ENCODE results near the gene WNT6. TPM values are rescaled to one million over a fixed set of nuclear protein-coding genes. Genes with fewer than 3 reads are reported as not detected.
A peak's percentile ranks its signal among the peaks of the same experiment; 100 is the strongest.

Gene WNT6
- total RNA-seq, 2 experiments from 2014 or later, result not detected

DNA sequence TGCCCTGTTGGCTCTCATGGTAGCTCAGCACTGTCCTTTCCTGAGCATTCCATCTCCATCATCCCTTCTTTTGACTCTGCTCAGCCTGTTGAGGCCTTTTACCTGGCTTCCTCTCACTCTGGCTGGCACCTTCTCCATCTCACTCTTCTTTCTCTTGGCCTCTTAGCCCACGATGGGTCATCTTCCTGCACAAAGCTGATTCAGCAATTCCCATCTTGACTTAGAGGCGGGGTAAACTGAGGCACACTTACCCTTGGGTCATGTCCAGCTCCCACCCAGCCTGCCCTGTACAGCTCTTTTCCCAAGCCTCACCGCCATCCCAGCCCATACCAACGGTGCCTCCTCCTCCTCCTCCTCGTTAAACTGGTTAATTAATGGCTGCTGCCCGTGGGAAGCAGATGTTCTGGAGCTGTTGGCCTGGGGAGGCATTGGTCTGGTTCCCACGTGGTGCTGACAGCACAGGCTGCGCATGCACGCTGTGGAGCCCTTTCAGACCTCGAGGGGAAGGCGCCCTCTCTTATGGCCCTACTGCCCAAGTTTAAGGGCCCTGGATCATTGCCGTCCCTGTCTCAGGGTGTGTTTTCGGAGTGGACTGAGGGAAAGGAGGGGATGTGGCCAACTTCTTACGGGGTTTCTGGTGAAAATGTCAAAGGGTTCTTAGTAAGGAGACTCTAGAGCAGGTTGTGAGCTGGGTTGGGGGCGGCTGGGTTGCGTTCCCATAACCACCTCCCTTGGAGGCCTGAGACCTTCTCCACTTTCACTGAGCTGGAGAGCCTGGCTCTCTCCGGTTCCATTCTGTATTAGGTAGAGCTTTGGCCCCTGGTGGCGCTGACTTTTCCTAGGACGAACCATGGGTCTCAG, 31.9 kb downstream of the WNT6 start:
- Mint-ChIP-seq H3K4me3 (no peak overlapping the region), H3K27me3 (peaks cover 47% of the 10 kb centered on the region), H3K9me3 (no peaks in the 10 kb centered on the region), H3K27ac (no peak overlapping the region), H3K4me1 (peaks cover 31% of the 10 kb centered on the region), H3K36me3 (no peaks in the 10 kb centered on the region)
- ATAC-seq (ENCODE audit: low read depth) (no peak), DNase-seq (no peak)
- POLR2A ChIA-PET, result interaction anchor here (2.4 kb wide), 1 partner anchor 11 kb away, joined by 11 read pairs; the partner anchor contains the start of gene WNT10A

DNA sequence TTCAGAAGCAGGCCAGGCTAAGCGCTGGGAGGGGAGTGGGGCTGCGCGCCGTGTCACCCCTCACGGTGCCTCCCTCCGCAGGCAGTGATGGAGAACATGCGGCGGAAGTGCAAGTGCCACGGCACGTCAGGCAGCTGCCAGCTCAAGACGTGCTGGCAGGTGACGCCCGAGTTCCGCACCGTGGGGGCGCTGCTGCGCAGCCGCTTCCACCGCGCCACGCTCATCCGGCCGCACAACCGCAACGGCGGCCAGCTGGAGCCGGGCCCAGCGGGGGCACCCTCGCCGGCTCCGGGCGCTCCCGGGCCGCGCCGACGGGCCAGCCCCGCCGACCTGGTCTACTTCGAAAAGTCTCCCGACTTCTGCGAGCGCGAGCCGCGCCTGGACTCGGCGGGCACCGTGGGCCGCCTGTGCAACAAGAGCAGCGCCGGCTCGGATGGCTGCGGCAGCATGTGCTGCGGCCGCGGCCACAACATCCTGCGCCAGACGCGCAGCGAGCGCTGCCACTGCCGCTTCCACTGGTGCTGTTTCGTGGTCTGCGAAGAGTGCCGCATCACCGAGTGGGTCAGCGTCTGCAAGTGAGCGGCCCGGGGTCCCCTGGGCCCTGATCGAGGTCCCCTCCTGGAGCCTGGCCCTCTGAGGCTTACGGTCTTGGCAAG, 33.2 kb downstream of the WNT6 start:
- DNase-seq, result peak; percentile 87
- Mint-ChIP-seq H3K9me3 (no peaks in the 10 kb centered on the region), H3K27ac (peak overlapping the region; percentile 70), H3K36me3 (no peaks in the 10 kb centered on the region), H3K4me3 (peak overlapping the region; percentile 65), H3K27me3 (peaks cover 42% of the 10 kb centered on the region), H3K4me1 (peaks cover 33% of the 10 kb centered on the region)
- ATAC-seq (ENCODE audit: low read depth), result peak; percentile 69
- POLR2A ChIA-PET, result interaction anchor here (0.5 to 2.4 kb wide), 2 partner anchors 12 to 132 kb away, joined by 4 to 11 read pairs; partner anchors contain the start of gene WNT10A

DNA sequence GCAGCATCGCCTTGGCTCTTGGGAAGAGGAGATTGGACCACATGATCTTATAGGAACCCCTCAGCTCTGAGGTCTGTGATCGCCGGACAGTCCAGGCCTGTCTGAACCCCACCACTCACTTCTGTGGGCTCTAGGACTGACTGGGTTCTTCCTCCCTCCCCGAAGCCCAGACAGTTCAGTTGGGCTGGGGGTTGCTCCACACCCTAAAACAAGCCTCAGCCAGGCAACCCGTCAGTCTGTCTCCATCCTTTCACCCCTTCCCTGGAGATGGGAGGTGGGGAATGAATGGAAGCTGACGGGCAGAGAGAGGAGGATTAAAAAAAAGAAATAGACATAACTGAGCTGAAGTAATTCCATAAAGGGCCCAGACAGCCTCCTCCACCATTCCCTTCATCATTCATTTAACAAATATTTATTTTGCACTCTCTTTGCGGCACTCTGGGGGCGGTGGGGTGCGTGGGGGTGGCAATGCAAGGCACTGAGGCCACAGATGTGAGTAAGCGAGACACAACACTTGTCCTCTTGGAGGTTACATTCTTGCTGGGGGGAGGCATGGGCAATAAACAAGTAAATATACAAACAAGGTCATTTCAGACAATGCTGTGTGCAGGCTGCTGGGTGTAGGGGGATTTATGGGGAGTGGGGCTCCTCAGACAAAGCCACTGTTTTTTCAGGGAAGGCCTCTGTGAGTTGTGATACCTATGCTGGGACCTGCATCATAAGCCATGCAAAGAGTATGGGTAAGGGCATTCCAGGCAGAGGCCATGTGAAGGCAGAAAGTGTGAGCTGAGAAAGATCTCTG, 33.9 kb downstream of the WNT6 start:
- DNase-seq (no peak), ATAC-seq (ENCODE audit: low read depth) (no peak)
- no peaks in the 10 kb centered on the region for H3K36me3 Mint-ChIP-seq
- POLR2A ChIA-PET, result interaction anchor here (0.5 to 2.4 kb wide), 2 partner anchors 13 to 133 kb away, joined by 4 to 11 read pairs; partner anchors contain the start of gene WNT10A
- H3K27me3 Mint-ChIP-seq, result peaks cover 47% of the 10 kb centered on the region
- peaks cover 36% of the 10 kb centered on the region for H3K4me1 Mint-ChIP-seq
- peak overlapping the region; percentile 65 for H3K4me3 Mint-ChIP-seq
- H3K9me3 Mint-ChIP-seq, result no peaks in the 10 kb centered on the region
- no peak overlapping the region for H3K27ac Mint-ChIP-seq

DNA sequence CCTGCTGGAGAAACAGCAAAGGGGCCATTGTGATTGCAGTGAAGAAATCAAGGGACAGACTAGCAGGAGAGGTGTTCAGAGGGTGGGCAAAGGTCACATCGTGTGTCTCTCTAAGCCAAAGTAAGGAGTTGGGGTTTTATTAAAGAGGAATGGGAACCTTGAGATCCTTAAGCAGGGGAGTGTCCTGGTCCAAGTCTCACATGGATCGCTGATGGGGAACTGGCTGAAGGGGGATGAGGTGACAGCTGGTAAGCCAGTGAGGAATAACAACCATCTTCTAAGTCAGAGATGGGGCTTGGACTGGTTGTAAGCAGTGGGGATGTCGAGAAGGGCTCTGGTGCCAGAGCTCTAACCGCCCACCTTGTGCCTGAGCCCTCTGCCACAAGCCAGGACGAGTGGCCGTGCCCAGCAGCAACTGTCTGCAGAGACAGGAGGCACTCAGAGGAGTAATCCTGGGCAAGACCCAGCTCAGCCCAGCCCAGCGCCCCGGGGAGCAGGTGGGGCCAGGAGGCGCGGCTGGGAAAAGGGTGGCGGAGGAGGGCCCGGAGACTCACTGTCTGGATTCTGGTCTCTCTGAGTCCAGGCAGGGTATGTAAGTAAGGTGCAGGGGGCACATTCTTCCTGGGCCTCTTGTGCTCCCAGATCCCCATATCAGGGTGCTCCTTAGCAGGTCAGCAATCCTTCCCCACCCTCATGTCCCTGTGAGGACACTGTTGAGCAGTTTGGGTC, 34.7 kb downstream of the WNT6 start:
- Mint-ChIP-seq H3K36me3 (no peaks in the 10 kb centered on the region), H3K27me3 (peaks cover 54% of the 10 kb centered on the region), H3K4me1 (peaks cover 39% of the 10 kb centered on the region), H3K9me3 (no peaks in the 10 kb centered on the region), H3K27ac (no peak overlapping the region), H3K4me3 (peak overlapping the region; percentile 14)
- ATAC-seq (ENCODE audit: low read depth) (no peak), DNase-seq (no peak)
- POLR2A ChIA-PET, result interaction anchor here (4.4 kb wide), 1 partner anchor 16 kb away, joined by 53 read pairs; the partner anchor contains the start of gene WNT10A

DNA sequence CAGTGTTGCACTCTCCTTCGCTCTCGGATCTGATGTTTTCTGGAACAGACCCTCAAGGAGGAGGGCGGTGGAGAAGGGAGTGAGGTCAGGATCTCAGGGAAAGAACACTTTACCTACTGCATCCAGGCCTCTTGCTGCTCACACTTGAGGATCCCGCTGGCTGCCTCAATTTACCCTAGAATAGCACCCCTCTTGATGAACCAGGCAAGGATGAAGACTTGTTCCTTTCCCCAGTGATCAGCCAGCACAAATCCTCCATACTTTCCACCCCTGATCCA, 35.2 kb downstream of the WNT6 start:
- Mint-ChIP-seq H3K27ac (no peak overlapping the region), H3K9me3 (no peaks in the 10 kb centered on the region), H3K4me3 (no peak overlapping the region), H3K36me3 (no peaks in the 10 kb centered on the region), H3K4me1 (peaks cover 39% of the 10 kb centered on the region), H3K27me3 (peaks cover 54% of the 10 kb centered on the region)
- POLR2A ChIA-PET, result interaction anchor here (4.4 kb wide), 1 partner anchor 17 kb away, joined by 53 read pairs; the partner anchor contains the start of gene WNT10A
- ATAC-seq (ENCODE audit: low read depth), result no peak
- no peak for DNase-seq

DNA sequence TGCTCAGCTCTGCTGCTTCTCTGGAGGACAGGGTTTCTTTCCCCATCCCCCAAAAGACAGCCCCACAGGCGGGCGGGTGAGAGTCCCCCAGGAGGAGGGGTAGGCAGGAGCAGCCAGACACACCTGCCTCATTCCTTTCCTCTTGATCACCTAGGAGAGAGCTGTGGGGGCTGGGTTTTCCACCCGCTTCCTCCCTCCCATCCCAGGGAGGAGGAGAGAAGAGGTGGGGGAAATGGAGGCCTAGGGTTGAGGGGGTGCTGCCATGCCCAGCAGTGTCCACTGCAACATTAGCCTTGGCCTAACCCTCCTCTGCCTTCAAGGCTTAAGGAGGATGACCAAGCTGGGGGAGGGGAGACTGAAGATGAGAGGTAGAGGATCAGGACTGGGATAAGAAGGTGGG, 35.7 kb downstream of the WNT6 start:
- Mint-ChIP-seq H3K4me1 (peaks cover 39% of the 10 kb centered on the region), H3K4me3 (no peak overlapping the region), H3K36me3 (no peaks in the 10 kb centered on the region), H3K27me3 (peaks cover 57% of the 10 kb centered on the region), H3K27ac (no peak overlapping the region), H3K9me3 (no peaks in the 10 kb centered on the region)
- no peak for DNase-seq
- POLR2A ChIA-PET, result interaction anchor here (1.3 to 4.4 kb wide), 2 partner anchors 12 to 17 kb away, joined by 4 to 53 read pairs; partner anchors contain the start of gene WNT10A
- no peak for ATAC-seq (ENCODE audit: low read depth)

DNA sequence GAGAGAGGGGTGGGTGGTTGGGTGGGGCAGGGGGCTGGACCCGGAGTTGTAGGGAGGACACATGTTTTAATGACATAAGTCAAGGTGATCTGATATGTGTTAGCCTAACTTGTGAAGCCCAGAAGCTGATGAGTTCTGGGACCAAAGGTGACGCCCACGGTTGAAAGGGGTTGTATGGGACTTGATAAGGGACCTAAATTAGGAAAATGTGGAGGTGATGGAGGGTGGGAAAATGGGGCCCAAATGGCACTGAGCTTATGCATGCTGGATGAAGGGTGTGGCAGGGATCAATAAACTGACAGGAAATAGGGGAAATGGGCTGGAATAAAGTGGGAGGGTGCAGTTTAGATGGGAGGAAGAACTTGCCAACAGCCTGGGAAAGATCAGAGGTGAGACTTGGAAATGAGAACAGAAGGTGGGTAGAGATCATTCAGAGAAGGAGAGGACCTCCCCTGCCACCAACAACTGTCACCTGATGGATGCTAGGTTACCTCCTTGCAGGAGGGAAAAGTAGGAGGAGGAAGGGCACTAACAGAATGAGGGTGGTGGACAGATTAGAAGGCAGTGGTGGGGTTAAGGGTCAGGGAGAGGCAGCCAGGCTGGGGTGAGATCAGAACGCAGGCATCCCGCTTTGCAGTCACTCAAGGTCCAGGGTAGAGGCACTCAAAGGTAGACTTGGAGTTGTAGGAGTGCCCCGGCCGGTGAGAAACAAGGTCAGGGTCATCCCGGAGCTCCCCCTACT, 36.3 kb downstream of the WNT6 start:
- Mint-ChIP-seq H3K9me3 (no peaks in the 10 kb centered on the region), H3K36me3 (no peaks in the 10 kb centered on the region), H3K4me3 (peak overlapping the region; percentile 57), H3K27me3 (peaks cover 59% of the 10 kb centered on the region), H3K27ac (peak overlapping the region; percentile 58), H3K4me1 (peaks cover 39% of the 10 kb centered on the region)
- POLR2A ChIA-PET, result interaction anchor here (0.6 to 4.4 kb wide), 3 partner anchors 13 to 305 kb away, joined by 4 to 53 read pairs (median 4); partner anchors contain the start of gene WNT10A
- no peak for DNase-seq
- no peak for ATAC-seq (ENCODE audit: low read depth)

DNA sequence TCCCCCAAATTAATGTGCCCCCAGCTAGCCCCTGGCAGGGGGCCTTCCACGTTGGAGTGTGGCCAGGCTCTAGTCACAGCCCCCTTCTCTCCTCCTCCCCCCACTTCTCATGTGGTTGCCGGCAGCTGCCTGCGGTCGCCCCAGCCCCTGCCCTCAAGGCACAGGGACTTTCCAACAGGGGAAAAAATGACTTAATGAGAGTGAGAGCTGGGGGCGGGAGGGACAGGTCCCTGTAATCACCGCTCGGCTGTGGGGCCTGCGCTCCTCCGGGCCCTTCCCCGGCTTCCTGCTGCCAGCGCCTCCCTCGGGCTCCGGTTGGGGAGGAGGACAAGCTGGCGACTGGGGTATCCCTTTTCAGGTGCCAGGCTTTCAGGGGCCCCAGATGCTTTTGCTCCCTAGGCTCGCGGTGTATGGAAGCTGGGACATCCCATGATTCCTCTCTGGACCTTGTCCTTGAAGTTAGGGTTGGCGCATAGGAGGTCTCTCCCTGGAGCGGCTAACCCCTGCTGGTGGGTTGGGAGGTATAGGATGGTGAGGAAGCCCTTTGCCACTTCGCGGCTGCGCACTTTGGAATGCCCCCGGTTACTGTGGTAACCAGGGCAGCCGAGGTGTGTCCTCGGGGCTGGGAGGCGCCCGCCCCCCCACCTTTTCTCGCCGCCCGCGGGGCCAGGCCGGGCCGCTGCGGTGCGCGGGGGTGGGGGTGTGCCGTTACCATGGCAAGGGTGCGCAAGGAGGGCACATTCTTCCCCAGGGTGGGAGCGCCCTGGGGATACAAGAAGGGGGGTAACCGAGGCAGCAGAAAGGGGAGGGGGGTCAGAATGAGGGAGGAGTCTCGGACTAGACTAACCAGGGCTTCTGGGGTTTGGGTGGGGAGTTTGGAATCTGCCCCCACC, 37.1 kb downstream of the WNT6 start:
- Mint-ChIP-seq H3K4me3 (peak overlapping the region; percentile 54), H3K4me1 (peaks cover 39% of the 10 kb centered on the region), H3K27me3 (peaks cover 59% of the 10 kb centered on the region), H3K9me3 (no peaks in the 10 kb centered on the region), H3K36me3 (no peaks in the 10 kb centered on the region), H3K27ac (peak overlapping the region; percentile 68)
- POLR2A ChIA-PET, result interaction anchor here (0.6 to 4.4 kb wide), 4 partner anchors 13 to 304 kb away, joined by 4 to 53 read pairs (median 8); partner anchors contain the start of gene WNT10A
- ATAC-seq (ENCODE audit: low read depth), result peak; percentile 51
- peak; percentile 73 for DNase-seq

DNA sequence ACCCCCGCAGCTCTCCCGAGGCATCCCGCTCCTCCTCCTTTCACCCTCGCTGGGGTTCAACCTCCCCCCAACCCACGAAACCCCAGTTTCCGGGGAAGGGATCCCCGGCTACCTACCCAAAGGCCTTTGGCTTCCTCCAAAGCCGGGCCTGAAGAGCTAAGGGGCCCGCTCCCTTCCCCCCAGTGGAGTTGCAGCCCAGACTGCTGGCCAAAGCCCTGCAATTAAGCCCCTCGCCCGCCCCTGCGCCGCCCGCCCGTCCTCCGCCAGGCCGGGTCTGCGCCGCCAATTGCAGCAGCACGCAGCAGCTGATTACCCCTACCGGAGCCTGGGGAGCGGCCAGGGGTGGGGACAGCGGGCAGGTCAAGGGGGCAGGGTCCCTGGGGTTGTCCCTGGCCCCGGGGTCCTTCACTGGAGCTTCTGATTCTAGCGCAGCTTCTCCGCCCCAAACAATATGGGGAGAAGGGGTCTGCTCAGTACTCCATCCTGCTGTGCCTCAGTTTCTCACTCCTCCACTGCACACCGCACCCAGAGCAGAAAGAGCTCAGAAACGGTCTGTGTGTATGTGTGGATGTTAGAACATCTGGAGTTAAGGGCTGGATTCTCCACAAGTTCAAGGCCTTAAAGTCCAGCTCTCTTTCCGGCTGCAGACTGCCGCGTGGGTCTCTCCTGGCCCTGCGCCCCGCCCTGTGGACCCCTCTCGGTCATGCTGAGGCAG, 37.9 kb downstream of the WNT6 start:
- Mint-ChIP-seq H3K4me3 (peak overlapping the region; percentile 74), H3K27me3 (peaks cover 62% of the 10 kb centered on the region), H3K4me1 (peaks cover 38% of the 10 kb centered on the region), H3K9me3 (no peaks in the 10 kb centered on the region), H3K36me3 (no peaks in the 10 kb centered on the region), H3K27ac (no peak overlapping the region)
- ATAC-seq (ENCODE audit: low read depth) (no peak), DNase-seq (no peak)
- POLR2A ChIA-PET, result interaction anchor here (1.3 to 4.4 kb wide), 3 partner anchors 12 to 42 kb away, joined by 3 to 53 read pairs (median 11); partner anchors contain the start of gene WNT10A

DNA sequence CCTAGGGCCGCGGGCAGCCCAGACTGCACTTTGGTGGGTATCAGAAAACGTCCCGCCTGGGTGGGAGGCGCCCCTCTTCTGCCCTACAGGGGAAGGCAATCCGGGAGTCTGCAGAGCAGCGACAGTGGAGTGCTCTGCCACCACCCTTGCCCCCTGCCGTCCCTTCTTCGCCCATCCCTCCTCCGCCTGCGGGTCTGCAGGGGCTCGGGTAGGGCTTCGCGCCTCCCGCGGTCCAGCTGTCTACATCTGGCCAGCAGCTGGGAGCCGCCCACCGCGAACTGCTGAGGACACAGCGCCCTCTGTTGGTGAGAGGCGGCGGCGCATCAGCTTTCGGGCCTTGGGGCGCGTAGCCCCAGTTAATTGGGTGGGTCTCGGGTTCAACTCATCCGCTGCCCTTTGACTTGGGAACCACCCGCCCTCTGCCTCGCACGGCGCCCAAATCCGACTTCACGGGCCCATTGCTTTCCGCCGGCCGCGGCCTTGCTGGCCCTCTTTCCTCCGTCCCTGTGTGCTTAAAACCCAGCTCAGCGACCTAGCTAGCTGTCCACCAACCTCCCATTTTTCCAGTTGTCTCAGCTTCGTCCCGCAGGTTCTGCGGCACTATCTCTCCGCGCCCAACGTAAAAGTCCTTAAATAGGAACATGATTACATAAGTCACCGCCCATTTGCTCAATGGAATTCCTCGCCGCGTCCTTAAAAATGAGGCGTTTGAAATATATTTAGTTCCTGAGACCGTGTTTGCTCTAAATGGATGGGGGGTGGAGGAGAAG, 38.7 kb downstream of the WNT6 start:
- Mint-ChIP-seq H3K27me3 (peaks cover 70% of the 10 kb centered on the region), H3K4me1 (peaks cover 33% of the 10 kb centered on the region), H3K27ac (peak overlapping the region; percentile 50), H3K36me3 (no peaks in the 10 kb centered on the region), H3K9me3 (no peaks in the 10 kb centered on the region), H3K4me3 (peak overlapping the region; percentile 74)
- POLR2A ChIA-PET, result interaction anchor here (1.3 to 4.4 kb wide), 3 partner anchors 11 to 43 kb away, joined by 3 to 53 read pairs (median 11); partner anchors contain the start of gene WNT10A
- ATAC-seq (ENCODE audit: low read depth) (peak; percentile 39), DNase-seq (peak; percentile 87)

Data from activated naive CD8-positive, alpha-beta T cell treated with anti-CD3 and anti-CD28 coated beads, Interleukin-2, amount 10 ng/mL, durations not matched to agents 7 days and 5 days (primary cell).